BE2C (cell line): Measurements from ENCODE around the gene TNFRSF13B. TPM values are rescaled to one million over a fixed set of nuclear protein-coding genes. Genes with fewer than 3 reads are reported as not detected.

ENCODE experiments used
- DNase-seq: peaks from one replicate; pipeline ENCODE4 v3.0.0-alpha.2; 2020
- H3K27me3 ChIP-seq: fragments of 250-450 bp; sonication (Bioruptor Pico); 2 replicates; pipeline ENCODE4 v1.5.1; 2020; ENCODE audit warnings: mild to moderate bottlenecking
- H3K36me3 ChIP-seq: fragments of 250-450 bp; sonication (Bioruptor Pico); 2 replicates; pipeline ENCODE4 v1.5.1; 2020; ENCODE audit warnings: mild to moderate bottlenecking
- H3K4me1 ChIP-seq: fragments of 250-450 bp; sonication (Bioruptor Pico); 2 replicates; pipeline ENCODE4 v1.5.1; 2020
- H3K4me3 ChIP-seq: 2 replicates; pipeline ENCODE4 v1.5.1; 2011; ENCODE audit warnings: low read depth, low read length
- H3K9me3 ChIP-seq: fragments of 250-450 bp; sonication (Bioruptor Pico); 2 replicates; pipeline ENCODE4 v1.5.1; 2020
- CTCF ChIP-seq: IDR thresholded peaks from 2 replicates; pipeline ENCODE4 v1.5.1; 2012; ENCODE audit warnings: mild to moderate bottlenecking, low read depth, low read length
- polyA plus RNA-seq: library from polyadenylated mRNA; unstranded; fragments of >200 nt; gene quantifications from one replicate; pipeline ENCODE4 v1.2.1, GENCODE V29; 2012; ENCODE audit warnings: low read depth, missing spikeins; ENCODE audit not compliant: insufficient read length, insufficient read depth

TNFRSF13B gene
- polyA plus RNA-seq = not detected

- TF ChIP-seq CTCF = no peak
- no peak for DNase-seq
- H3K4me3 ChIP-seq = no peak within 1 kb of the TSS
These were observed at the start of gene TNFRSF13B for GRCh38 chr17:16971458-16972338. Gene TNFRSF13B (minus strand): TSS chr17:16972118. CDS start chr17:16972075, 43 bp downstream.

GRCh38 chr17:17021194-17021863 lies 49.4 kb upstream of the TNFRSF13B start:
- no peaks in the 10 kb centered on the region for H3K9me3 ChIP-seq
- peaks cover 15% of the 10 kb centered on the region for H3K4me1 ChIP-seq
- TF ChIP-seq CTCF = no peak
- H3K4me3 ChIP-seq = no peak overlapping the region
- DNase-seq = no peak
- no peaks in the 10 kb centered on the region for H3K27me3 ChIP-seq
- H3K36me3 ChIP-seq = no peaks in the 10 kb centered on the region

More at GRCh38 chr17:16971458-16972338, at the start of gene TNFRSF13B:
- no peaks in the 10 kb centered on the region for H3K4me1 ChIP-seq
- H3K27me3 ChIP-seq = no peaks in the 10 kb centered on the region
- H3K36me3 ChIP-seq = no peaks in the 10 kb centered on the region
- H3K9me3 ChIP-seq = no peaks in the 10 kb centered on the region

DNA sequence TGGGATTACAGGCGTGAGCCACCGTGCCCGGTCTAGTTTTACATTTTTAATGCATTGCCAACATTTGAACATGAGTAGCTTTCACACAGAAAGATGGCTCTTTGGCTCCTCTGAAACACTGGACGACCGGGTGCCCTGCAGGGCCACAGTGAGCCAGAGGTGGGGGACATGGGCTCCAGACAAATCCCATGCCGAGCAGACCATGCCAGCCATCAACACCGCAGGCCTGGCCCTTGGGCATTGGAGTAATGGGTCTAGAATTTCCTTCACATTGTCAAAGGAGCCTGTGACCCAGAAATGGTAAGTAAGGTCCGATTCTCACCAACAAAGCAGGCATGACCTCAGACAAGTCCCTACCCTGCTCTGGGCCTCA lies 48.9 kb upstream of the TNFRSF13B start:
- no peak for DNase-seq
- H3K4me1 ChIP-seq = peaks cover 14% of the 10 kb centered on the region
- TF ChIP-seq CTCF = no peak

DNA sequence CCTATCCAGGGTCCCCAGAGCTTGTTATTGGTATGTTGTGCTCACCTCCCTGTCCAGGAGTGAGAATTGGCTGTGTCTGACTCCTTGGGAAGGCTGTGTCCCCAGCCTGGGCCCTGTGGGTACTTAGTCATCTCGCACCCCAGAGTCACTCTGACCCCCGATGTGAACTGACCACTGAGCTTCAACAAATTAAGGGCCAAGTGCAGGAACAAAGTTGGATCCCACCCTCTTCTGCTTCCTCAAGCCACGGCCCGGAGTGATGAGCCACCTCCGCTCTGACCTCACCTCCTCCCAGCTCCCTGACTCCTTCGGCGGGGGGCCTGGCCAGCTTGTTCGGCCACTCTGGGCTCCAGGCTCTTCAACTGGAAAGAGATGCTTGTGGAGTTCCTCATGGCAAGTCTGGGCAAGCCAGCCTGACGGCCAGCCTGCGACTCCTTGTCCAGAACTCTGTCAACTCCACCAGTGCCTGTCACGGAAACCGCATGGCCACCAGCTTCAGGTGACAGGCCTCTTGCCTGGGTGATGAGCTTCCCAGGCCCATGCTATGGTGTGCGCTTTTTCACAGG lies 48.1 kb upstream of the TNFRSF13B start:
- H3K4me1 ChIP-seq = peaks cover 6% of the 10 kb centered on the region
- no peak overlapping the region for H3K4me3 ChIP-seq
- H3K36me3 ChIP-seq = no peaks in the 10 kb centered on the region

More for the DNA sequence above, 48.9 kb upstream of the TNFRSF13B start:
- Histone ChIP-seq H3K9me3 (no peaks in the 10 kb centered on the region), H3K27me3 (no peaks in the 10 kb centered on the region), H3K36me3 (no peaks in the 10 kb centered on the region), H3K4me3 (no peak overlapping the region)

DNA sequence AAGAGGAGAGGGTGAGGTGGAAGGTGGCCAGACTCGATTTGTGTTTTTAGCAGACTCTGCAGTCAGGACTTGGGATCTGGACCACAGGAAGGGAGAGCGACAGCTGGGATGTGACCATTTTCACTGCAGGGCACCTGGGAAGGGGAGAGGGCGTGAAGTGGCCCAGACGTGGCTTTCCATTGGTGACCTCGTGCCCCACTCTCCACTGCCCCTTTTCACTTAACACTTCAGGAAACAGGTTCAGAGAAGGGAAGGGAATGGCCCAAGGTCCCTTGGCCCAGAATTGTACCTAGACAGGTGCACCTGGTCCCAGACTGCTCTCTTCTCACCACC lies 47.5 kb upstream of the TNFRSF13B start:
- no peaks in the 10 kb centered on the region for H3K27me3 ChIP-seq
- no peak overlapping the region for H3K4me3 ChIP-seq
- no peaks in the 10 kb centered on the region for H3K36me3 ChIP-seq
- no peak for TF ChIP-seq CTCF
- H3K9me3 ChIP-seq = no peaks in the 10 kb centered on the region
- no peaks in the 10 kb centered on the region; the same call in 1 of the 2 replicates for H3K4me1 ChIP-seq
- no peak for DNase-seq

More for the DNA sequence above, 48.1 kb upstream of the TNFRSF13B start:
- Histone ChIP-seq H3K9me3 (no peaks in the 10 kb centered on the region), H3K27me3 (no peaks in the 10 kb centered on the region)
- TF ChIP-seq CTCF = no peak
- DNase-seq = no peak
